ENCODE data around the gene MOSPD2.

The MOSPD2 gene

GRCh38 chrX:14872851-14873675, at the start of gene MOSPD2, which contains the start of gene FANCB:
Gene MOSPD2 (plus strand): TSS chrX:14873421. CDS start chrX:14873529, 108 bp downstream.
Gene FANCB (minus strand): TSS chrX:14873069. CDS start chrX:14865510, 7,559 bp downstream.
- Histone ChIP-seq H3K27me3 (ENCODE audit: insufficient read depth, insufficient read length) (no peaks in the 10 kb centered on the region), H3K9ac (ENCODE audit: insufficient read length, low read depth) (peak within 1 kb of the TSS; percentile 95), H3K9me3 (ENCODE audit: insufficient read depth, low read length) (no peaks in the 10 kb centered on the region), H3K4me3 (ENCODE audit: insufficient read length, low read depth) (peak within 1 kb of the TSS; percentile 87), H3K36me3 (ENCODE audit: insufficient read depth, insufficient read length, low read length) (peaks cover 12% of the 10 kb centered on the region), H3K4me1 (ENCODE audit: insufficient read depth, insufficient read length) (no peaks in the 10 kb centered on the region)
- TF ChIP-seq ZNF274 (IDR thresholded peaks at IDR 0.05; ENCODE audit: low read depth, low read length), result no peak
- no peak for TF ChIP-seq SUZ12 (IDR thresholded peaks at IDR 0.05; ENCODE audit: extremely low read depth, insufficient read depth, insufficient read length)
- no peak for TF ChIP-seq YY1 (IDR thresholded peaks at IDR 0.05; ENCODE audit: insufficient read depth, insufficient read length)
- DNase-seq (ENCODE audit: low read depth, low spot score), result peak; percentile 91

DNA sequence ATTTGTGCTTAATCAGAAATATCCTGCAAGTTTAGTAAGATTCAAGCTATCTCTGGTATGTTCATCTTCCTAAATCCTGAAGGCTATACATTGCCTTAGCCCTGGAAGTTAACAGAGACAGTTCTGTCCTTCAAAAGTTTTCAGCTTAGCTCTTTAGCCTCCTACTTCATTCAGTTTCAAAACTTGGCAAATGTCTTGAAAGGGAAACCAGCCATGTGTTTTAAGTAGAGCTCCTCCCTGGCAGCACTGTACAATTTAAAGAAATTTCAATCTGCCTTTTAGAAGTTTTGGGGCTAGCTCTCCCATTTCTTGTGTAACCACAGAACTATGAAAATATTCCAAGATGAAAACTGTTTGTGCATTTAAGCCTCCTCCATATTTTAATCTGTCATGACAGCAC, 47.4 kb upstream of the MOSPD2 start:
- no peaks in the 10 kb centered on the region for H3K4me1 ChIP-seq (ENCODE audit: insufficient read depth, insufficient read length)
- no peaks in the 10 kb centered on the region for H3K9me3 ChIP-seq (ENCODE audit: insufficient read depth, low read length)
- no peaks in the 10 kb centered on the region for H3K36me3 ChIP-seq (ENCODE audit: insufficient read depth, insufficient read length, low read length)
- no peaks in the 10 kb centered on the region for H3K27me3 ChIP-seq (ENCODE audit: insufficient read depth, insufficient read length)
- DNase-seq (ENCODE audit: low read depth, low spot score), result no peak
- H3K4me3 ChIP-seq (ENCODE audit: insufficient read length, low read depth), result no peak overlapping the region
- TF ChIP-seq YY1 (IDR thresholded peaks at IDR 0.05; ENCODE audit: insufficient read depth, insufficient read length) (no peak), SUZ12 (IDR thresholded peaks at IDR 0.05; ENCODE audit: extremely low read depth, insufficient read depth, insufficient read length) (no peak), ZNF274 (IDR thresholded peaks at IDR 0.05; ENCODE audit: low read depth, low read length) (no peak)
- no peak overlapping the region for H3K9ac ChIP-seq (ENCODE audit: insufficient read length, low read depth)

- no peak overlapping the region for H3K9ac ChIP-seq (ENCODE audit: insufficient read length, low read depth)
- TF ChIP-seq ZNF274 (IDR thresholded peaks at IDR 0.05; ENCODE audit: low read depth, low read length), result no peak
- no peak for TF ChIP-seq YY1 (IDR thresholded peaks at IDR 0.05; ENCODE audit: insufficient read depth, insufficient read length)
- no peak for TF ChIP-seq SUZ12 (IDR thresholded peaks at IDR 0.05; ENCODE audit: extremely low read depth, insufficient read depth, insufficient read length)
Measured at GRCh38 chrX:14826319-14826718, 46.9 kb upstream of the MOSPD2 start.

DNA sequence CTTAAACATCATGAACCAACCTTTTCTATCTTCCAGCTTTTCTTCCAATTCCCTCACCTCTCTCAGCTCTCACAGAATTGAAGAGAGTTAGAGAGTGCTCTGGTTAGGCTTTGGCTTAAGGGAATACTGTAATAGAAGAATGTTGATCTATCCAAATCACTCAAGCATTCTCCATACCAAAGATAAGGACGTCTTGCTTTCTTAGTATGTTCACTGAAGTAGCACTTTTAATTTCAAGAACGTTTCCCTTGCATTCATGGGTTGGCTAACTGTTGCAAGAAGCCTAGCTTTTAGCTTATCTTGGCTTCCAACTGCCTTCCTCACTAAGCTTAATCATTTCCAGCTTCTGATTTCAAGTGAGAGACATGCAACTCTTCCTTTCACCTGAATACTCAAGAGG, 43.6 kb upstream of the MOSPD2 start:
- H3K9ac ChIP-seq (ENCODE audit: insufficient read length, low read depth), result no peak overlapping the region

More at GRCh38 chrX:14826319-14826718, 46.9 kb upstream of the MOSPD2 start:
- Histone ChIP-seq H3K4me1 (ENCODE audit: insufficient read depth, insufficient read length) (no peaks in the 10 kb centered on the region), H3K9me3 (ENCODE audit: insufficient read depth, low read length) (no peaks in the 10 kb centered on the region), H3K4me3 (ENCODE audit: insufficient read length, low read depth) (no peak overlapping the region), H3K27me3 (ENCODE audit: insufficient read depth, insufficient read length) (no peaks in the 10 kb centered on the region), H3K36me3 (ENCODE audit: insufficient read depth, insufficient read length, low read length) (no peaks in the 10 kb centered on the region)
- DNase-seq (ENCODE audit: low read depth, low spot score), result no peak

GRCh38 chrX:14832151-14832550, 41.1 kb upstream of the MOSPD2 start:
- DNase-seq (ENCODE audit: low read depth, low spot score), result no peak
- Histone ChIP-seq H3K4me3 (ENCODE audit: insufficient read length, low read depth) (no peak overlapping the region), H3K27me3 (ENCODE audit: insufficient read depth, insufficient read length) (no peaks in the 10 kb centered on the region), H3K4me1 (ENCODE audit: insufficient read depth, insufficient read length) (no peaks in the 10 kb centered on the region), H3K9me3 (ENCODE audit: insufficient read depth, low read length) (no peaks in the 10 kb centered on the region), H3K36me3 (ENCODE audit: insufficient read depth, insufficient read length, low read length) (peaks cover 24% of the 10 kb centered on the region), H3K9ac (ENCODE audit: insufficient read length, low read depth) (no peak overlapping the region)
- TF ChIP-seq ZNF274 (IDR thresholded peaks at IDR 0.05; ENCODE audit: low read depth, low read length), result no peak
- TF ChIP-seq SUZ12 (IDR thresholded peaks at IDR 0.05; ENCODE audit: extremely low read depth, insufficient read depth, insufficient read length), result no peak
- no peak for TF ChIP-seq YY1 (IDR thresholded peaks at IDR 0.05; ENCODE audit: insufficient read depth, insufficient read length)

More for the DNA sequence above, 43.6 kb upstream of the MOSPD2 start:
- DNase-seq (ENCODE audit: low read depth, low spot score), result no peak
- H3K4me1 ChIP-seq (ENCODE audit: insufficient read depth, insufficient read length), result no peaks in the 10 kb centered on the region
- no peaks in the 10 kb centered on the region for H3K27me3 ChIP-seq (ENCODE audit: insufficient read depth, insufficient read length)
- H3K36me3 ChIP-seq (ENCODE audit: insufficient read depth, insufficient read length, low read length), result peaks cover under 1% of the 10 kb centered on the region
- no peak overlapping the region for H3K4me3 ChIP-seq (ENCODE audit: insufficient read length, low read depth)
- TF ChIP-seq SUZ12 (IDR thresholded peaks at IDR 0.05; ENCODE audit: extremely low read depth, insufficient read depth, insufficient read length) (no peak), YY1 (IDR thresholded peaks at IDR 0.05; ENCODE audit: insufficient read depth, insufficient read length) (no peak), ZNF274 (IDR thresholded peaks at IDR 0.05; ENCODE audit: low read depth, low read length) (no peak)
- H3K9me3 ChIP-seq (ENCODE audit: insufficient read depth, low read length), result no peaks in the 10 kb centered on the region

DNA sequence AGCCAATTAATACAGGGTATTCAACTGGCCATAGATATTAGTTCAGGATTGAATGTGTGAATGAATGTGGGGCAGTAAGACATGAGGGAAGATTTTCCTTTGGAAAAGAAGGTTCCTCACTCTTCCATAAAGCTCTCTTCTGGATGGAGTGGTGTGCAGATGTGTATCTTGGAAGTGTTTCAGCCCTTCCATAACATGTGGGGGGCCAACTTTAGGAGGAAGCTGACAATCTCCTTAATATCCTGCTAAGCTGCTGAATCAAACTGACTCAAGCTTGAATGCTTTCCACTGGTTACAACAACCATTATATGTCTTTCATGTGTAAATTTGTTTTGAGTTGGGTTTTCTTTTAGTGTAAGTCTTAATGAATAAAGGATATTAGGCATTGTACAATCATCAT, 40.6 kb upstream of the MOSPD2 start:
- Histone ChIP-seq H3K4me1 (ENCODE audit: insufficient read depth, insufficient read length) (no peaks in the 10 kb centered on the region), H3K27me3 (ENCODE audit: insufficient read depth, insufficient read length) (no peaks in the 10 kb centered on the region), H3K9me3 (ENCODE audit: insufficient read depth, low read length) (no peaks in the 10 kb centered on the region), H3K9ac (ENCODE audit: insufficient read length, low read depth) (no peak overlapping the region), H3K36me3 (ENCODE audit: insufficient read depth, insufficient read length, low read length) (peaks cover 25% of the 10 kb centered on the region), H3K4me3 (ENCODE audit: insufficient read length, low read depth) (no peak overlapping the region)
- no peak for DNase-seq (ENCODE audit: low read depth, low spot score)
- TF ChIP-seq YY1 (IDR thresholded peaks at IDR 0.05; ENCODE audit: insufficient read depth, insufficient read length), result no peak
- no peak for TF ChIP-seq SUZ12 (IDR thresholded peaks at IDR 0.05; ENCODE audit: extremely low read depth, insufficient read depth, insufficient read length)
- no peak for TF ChIP-seq ZNF274 (IDR thresholded peaks at IDR 0.05; ENCODE audit: low read depth, low read length)

- H3K9me3 ChIP-seq (ENCODE audit: insufficient read depth, low read length), result no peaks in the 10 kb centered on the region
- H3K4me3 ChIP-seq (ENCODE audit: insufficient read length, low read depth), result no peak overlapping the region
- H3K4me1 ChIP-seq (ENCODE audit: insufficient read depth, insufficient read length), result no peaks in the 10 kb centered on the region
- TF ChIP-seq SUZ12 (IDR thresholded peaks at IDR 0.05; ENCODE audit: extremely low read depth, insufficient read depth, insufficient read length) (no peak), YY1 (IDR thresholded peaks at IDR 0.05; ENCODE audit: insufficient read depth, insufficient read length) (no peak), ZNF274 (IDR thresholded peaks at IDR 0.05; ENCODE audit: low read depth, low read length) (no peak)
- H3K9ac ChIP-seq (ENCODE audit: insufficient read length, low read depth), result no peak overlapping the region
- peaks cover 41% of the 10 kb centered on the region for H3K36me3 ChIP-seq (ENCODE audit: insufficient read depth, insufficient read length, low read length)
- no peaks in the 10 kb centered on the region for H3K27me3 ChIP-seq (ENCODE audit: insufficient read depth, insufficient read length)
- DNase-seq (ENCODE audit: low read depth, low spot score), result no peak
Measured at GRCh38 chrX:14837155-14837554, 36.1 kb upstream of the MOSPD2 start.
